NCI-H510A (cell line): Measurements from ENCODE around the gene NATD1.

Experiments used
- DNase-seq: peaks from one replicate; lab custom pipeline; 2025; lab: John Stamatoyannopoulos, UW

NATD1 gene

GRCh38 chr17:21214777-21215541 lies 38.3 kb downstream of the NATD1 start:
- DNase-seq = no peak

GRCh38 chr17:21214015-21214776 lies 39.0 kb downstream of the NATD1 start, which contains the start of gene TMEM11:
Gene TMEM11 (minus strand): TSS chr17:21214161. CDS start chr17:21214152, 9 bp downstream.
- DNase-seq = peak; percentile 96

GRCh38 chr17:21213638-21214014 lies 39.6 kb downstream of the NATD1 start:
- peak; percentile 20 for DNase-seq

GRCh38 chr17:21212826-21213637 lies 40.2 kb downstream of the NATD1 start:
- no peak for DNase-seq

GRCh38 chr17:21211825-21212479 lies 41.3 kb downstream of the NATD1 start:
- peak; percentile 6 for DNase-seq

GRCh38 chr17:21210411-21211076 lies 42.7 kb downstream of the NATD1 start:
- peak; percentile 10 for DNase-seq

GRCh38 chr17:21209511-21210175 lies 43.6 kb downstream of the NATD1 start:
- DNase-seq = peak; percentile 30

- DNase-seq = no peak
Measured at GRCh38 chr17:21208352-21208751, 44.9 kb downstream of the NATD1 start.

GRCh38 chr17:21204935-21205334 lies 48.3 kb downstream of the NATD1 start:
- no peak for DNase-seq

GRCh38 chr17:21202512-21202911 lies 50.7 kb downstream of the NATD1 start:
- DNase-seq = no peak

GRCh38 chr17:21201874-21202273 lies 51.3 kb downstream of the NATD1 start:
- DNase-seq = no peak

- DNase-seq = no peak
Measured at GRCh38 chr17:21201298-21201595, 52.0 kb downstream of the NATD1 start.

GRCh38 chr17:21200590-21201297 lies 52.5 kb downstream of the NATD1 start:
- no peak for DNase-seq

GRCh38 chr17:21199856-21200255 lies 53.4 kb downstream of the NATD1 start:
- DNase-seq = no peak

- DNase-seq = no peak
Measured at GRCh38 chr17:21199311-21199710, 53.9 kb downstream of the NATD1 start.

GRCh38 chr17:21198411-21198810 lies 54.8 kb downstream of the NATD1 start:
- no peak for DNase-seq

- DNase-seq = no peak
Measured at GRCh38 chr17:21196126-21196525, 57.1 kb downstream of the NATD1 start.

- DNase-seq = peak; percentile 22
Measured at GRCh38 chr17:21194703-21195102, 58.5 kb downstream of the NATD1 start.

- DNase-seq = peak; percentile 35
Measured at GRCh38 chr17:21194226-21194625, 59.0 kb downstream of the NATD1 start.

- no peak for DNase-seq
Measured at GRCh38 chr17:21193031-21193430, 60.2 kb downstream of the NATD1 start.
